ENCODE data around the gene SMPD1.

Gene SMPD1

GRCh38 chr11:6389905-6390717, at the start of gene SMPD1:
Gene SMPD1, plus strand, starts transcription at chr11:6390474. Its CDS starts 125 bp downstream, at chr11:6390599.
- peak; percentile 96 for DNase-seq (ENCODE audit: low spot score)

DNA sequence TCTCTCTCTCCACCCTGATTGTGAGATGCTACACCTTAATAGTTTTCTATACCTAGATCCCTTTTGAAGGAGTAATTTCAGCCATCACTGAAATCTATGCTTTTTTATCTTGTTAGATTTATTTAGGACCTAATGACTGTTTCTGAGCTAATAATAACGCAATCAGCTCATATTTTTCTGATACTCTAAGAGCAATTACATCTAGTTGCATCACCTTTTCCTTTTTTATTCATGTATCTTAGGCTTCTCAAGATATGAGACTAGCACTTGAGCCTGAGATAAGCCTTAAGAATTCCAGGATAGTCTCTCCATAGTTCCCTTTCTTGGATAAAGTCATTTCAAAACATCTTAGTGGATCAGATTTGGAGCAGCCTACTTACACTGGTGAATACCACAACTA, 44.9 kb upstream of the SMPD1 start:
- DNase-seq (ENCODE audit: low spot score), result no peak

GRCh38 chr11:6350043-6350442, 40.2 kb upstream of the SMPD1 start:
- DNase-seq (ENCODE audit: low spot score), result no peak

GRCh38 chr11:6350486-6350885, 39.8 kb upstream of the SMPD1 start:
- no peak for DNase-seq (ENCODE audit: low spot score)

DNA sequence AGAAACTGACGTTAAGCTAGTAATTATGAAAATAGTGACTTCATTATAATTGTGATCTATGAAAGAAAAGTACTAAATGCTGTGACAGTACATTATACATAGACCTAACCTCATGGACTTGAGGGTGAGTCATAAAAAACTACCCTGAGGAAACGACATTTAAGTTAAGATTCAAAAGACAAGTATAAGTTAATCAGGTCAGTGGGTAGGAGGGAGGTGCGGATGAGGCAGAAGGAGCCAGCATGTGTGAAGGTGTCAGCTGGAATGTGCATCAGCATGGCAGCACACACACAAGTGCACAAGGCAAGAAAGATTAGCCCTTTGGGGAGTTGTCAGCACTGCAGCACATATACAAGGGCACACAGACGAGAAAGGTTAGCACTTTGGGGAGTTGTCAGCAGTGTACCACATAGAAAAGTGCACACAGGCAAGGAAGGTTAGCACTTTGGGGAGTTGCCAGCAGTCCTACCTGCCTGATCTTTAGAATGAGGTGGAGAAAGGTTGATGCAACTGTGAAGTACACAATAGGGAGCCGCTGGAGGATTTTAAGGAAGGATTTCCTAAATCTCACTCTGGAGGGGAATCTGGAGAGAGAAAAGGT, 38.4 kb upstream of the SMPD1 start:
- no peak for DNase-seq (ENCODE audit: low spot score)

GRCh38 chr11:6353367-6353987, 36.8 kb upstream of the SMPD1 start:
- peak; percentile 56 for DNase-seq (ENCODE audit: low spot score)

DNA sequence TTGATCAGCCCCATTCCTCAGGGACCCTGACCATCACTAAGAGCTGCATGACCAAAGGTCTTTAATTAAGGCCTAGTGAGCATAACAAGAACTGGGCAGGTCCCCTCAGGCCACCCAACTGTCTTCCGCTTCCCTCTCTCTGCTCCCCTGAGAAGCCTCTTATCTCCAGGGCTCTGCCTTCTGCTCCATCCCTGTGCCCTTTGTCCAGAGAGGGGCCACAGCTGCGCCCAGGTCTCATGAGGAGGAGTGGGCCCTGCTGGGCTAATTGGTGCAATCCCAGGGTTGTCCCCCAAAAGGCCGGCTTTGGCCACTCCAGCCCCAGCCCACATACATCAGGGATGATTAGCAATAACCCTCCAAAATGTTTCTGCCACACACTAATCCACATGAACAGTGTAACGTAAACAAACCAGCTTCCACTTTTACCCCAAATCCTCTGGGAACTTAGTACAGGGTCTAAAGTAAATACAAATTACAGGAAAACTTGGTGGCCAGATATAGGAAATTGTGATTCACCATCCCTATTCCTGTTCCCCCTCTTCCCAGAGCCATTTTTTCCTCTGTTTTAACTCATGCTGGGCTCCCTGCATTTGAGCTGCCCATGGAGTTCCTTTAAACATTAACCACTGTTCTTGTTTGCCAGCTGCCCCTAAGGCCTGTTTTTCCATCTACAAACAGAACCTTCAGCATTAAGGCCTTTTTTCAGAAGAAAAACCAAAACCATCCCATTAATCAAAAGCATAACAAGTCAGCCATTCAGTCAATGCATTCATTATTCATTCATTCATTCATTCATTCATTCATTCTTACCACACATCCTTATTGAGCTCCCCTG, 35.4 kb upstream of the SMPD1 start:
- no peak for DNase-seq (ENCODE audit: low spot score)

- no peak for DNase-seq (ENCODE audit: low spot score)
Observed at GRCh38 chr11:6356503-6357055, 33.7 kb upstream of the SMPD1 start.

DNA sequence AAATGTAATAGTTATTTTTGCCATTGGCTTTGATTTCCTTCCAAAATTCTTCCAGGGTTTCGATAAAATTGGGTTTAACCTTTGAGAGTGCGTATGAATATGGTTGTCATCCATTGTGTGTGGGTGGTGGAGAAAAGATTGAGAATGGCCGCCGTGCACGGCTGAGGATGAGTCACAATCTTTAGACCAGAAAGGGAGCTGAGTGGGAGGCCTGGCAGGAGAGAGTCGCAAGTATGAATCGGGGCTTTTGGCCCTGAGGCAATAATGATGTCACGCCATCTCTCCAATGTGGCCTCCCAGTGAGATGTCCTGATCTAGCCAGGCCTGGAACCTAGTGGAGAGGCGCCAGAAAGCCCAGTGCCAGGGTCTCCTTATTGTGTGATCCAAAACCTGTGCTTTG, 33.1 kb upstream of the SMPD1 start:
- peak; percentile 84 for DNase-seq (ENCODE audit: low spot score)

GRCh38 chr11:6360183-6360582, 30.1 kb upstream of the SMPD1 start:
- no peak for DNase-seq (ENCODE audit: low spot score)

DNA sequence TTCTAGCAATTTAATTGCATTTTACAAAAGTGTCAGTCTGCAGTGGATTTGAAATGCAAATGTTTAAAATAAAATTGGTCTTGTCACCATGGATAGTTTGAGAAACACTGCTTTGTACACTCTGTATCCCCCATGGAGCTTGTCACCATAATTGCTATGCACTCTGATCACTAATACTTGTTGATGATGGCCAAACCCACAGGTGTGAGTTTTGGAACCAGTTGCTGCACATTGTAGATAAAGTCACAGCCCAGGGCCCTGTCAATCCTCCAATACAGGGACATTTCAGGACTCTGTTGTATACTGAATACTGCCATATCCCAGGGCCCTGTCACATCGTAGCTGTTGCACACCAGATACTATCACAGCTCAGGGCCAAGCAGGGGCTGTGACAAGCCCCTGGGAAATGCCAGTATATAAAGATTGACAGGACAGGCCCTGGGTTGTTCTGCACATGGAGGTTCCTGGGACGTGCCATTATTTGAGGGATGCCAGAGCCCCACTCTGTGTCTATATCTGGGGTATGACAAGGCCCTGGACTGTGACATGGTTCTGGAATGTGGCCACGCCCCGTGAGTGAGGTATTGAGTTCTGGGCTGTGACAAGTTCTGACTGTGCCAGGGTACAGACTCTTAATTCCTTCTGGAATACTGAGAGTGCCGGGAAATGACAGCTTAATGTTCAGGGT, 27.9 kb upstream of the SMPD1 start:
- no peak for DNase-seq (ENCODE audit: low spot score)

DNA sequence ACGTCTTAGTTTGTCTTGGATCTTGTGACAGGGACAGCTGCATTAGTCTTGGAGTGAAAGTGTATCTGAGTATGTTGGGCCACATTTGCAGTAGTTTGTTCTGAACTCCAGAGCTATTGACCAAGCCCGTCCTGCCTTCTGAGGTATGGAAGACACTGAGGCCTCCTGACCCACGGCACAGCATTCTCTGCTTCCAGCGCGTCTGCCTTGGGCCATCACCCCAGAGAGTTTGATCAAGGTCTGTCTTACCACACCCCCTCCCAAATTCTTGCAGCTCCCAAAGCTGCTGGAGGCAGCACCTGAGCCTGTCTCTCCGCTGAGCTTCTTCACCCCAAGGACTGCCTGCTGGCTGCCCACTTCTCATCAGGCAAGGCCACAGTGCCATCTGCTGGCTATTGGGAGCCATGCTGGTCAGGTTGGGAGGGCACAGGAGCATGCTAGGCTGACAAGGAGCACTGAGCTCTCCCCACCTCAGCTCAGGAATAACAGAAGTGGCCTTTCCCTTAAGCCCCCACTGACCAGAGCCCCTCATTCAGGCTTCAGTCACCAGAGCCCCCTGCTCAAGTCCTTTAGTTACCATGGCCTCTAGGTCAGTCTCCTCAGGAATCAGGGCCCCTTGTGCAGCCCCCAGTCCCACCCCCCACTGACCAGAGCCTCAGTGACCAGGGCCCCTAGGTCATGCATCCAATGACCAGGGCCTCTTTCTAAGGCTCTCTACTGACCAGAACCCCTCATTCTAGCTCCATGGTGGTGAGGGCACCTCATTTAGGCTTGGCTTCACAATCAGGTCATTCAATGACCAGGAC, 27.2 kb upstream of the SMPD1 start:
- DNase-seq (ENCODE audit: low spot score), result peak; percentile 87

DNA sequence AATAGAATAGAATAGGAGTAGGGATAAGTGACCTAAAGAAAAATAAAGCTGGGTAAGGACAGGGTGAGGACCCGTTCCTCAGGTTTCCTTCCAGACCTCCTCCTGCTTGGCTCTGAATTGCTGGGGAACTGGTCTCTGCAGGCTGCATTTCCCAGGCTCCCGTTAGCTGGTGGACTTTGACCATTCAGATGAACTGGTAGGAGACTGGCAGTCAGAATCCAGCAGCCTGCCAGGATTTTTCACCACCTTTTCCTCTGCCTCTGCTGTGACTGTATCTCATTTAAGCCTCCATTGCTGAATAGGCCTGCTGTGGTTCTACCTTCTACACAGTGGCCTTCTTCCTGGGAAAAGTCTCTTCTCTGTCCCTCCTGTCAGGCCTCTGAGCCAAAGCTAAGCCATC, 24.6 kb upstream of the SMPD1 start:
- DNase-seq (ENCODE audit: low spot score), result no peak

DNA sequence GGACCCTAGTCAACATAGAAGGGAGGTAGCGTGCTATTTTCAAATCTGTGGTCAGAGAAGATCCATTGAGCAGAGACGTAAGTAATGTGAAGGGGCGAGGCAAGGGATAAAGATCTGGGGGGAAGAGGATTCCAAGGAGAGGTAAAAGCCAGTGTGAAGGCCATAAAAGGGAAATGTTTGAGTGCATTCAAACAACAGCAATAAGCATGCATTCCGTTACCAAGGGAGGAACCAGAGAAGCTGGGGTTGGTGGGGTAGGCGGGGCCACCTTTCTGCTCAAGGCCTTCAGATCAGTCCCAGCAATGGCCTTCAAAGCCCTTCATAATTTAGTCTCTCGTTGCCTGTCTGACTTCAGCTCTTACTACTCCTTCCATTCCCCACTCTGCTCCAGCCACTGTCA, 18.4 kb upstream of the SMPD1 start:
- no peak for DNase-seq (ENCODE audit: low spot score)

DNA sequence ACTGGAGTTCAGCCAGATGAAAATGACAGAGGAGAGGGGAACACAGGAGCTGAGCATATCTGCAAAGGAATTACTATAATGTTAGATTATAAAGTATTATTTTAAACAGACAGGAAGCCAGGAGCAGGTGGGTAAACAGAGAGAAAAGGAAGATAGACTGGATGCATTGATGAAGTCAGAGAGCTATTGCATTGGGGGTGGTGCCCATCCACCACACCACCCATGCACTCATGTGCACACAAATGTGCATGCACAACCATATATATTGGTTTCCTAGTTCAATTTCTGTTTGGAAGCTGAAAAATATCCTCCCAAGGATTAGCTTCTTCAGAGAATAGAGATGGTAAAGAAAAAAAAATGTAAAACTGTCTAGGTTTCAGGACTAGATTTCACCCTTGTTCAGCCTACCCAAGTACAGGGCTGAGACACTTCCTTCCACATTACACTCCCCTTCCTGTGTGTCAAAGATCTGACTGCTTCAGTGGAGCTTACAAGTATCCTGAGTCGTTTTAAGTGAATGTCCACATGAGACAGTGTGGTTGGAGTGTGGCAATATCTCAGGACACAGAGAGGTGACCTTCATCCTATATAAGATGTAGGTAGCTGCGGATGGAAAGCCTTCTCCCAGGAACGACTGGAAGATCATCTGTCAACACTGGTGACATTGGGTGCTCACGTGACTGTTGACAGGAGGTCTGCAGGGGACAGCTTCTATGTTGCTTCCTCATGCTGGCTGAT, 12.2 kb upstream of the SMPD1 start:
- no peak for DNase-seq (ENCODE audit: low spot score)

- no peak for DNase-seq (ENCODE audit: low spot score)
Observed at GRCh38 chr11:6378640-6378989, 11.7 kb upstream of the SMPD1 start.

DNA sequence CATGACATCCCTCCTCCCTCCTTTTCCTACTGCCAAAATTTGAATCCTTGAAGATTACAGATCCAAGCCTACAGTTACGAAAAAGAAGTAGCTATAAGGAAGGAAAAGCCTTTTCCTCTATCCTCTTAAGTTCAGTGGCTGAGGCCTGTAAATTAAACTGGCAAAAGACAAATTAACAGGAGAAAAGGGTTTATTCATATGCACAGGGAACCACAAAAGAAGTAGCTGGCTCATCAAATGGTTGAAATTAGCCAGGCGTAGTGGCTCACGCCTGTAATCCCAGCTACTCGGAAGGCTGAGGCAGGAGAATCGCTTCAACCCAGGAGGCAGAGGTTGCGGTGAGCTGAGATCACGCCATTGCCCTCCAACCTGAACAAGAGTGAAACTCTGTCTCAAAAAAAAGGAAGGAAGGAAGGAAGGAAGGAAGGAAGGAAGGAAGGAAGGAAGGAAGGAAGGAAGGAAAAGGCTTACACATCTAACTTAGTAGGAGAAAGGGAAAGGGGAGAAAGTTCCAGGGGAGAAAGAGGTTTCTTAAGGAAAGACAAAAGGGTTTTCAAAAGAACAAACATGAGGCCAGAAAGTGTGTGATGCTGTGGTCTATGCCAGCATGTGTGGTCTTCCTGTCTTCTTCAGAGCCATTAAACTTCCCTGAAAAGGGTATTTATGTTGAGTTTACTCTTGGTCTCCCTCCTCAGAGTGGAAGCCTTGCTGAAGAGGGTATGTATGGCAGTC, 5.1 kb upstream of the SMPD1 start:
- DNase-seq (ENCODE audit: low spot score), result no peak

- DNase-seq (ENCODE audit: low spot score), result no peak
Observed at GRCh38 chr11:6387811-6388599, 2.3 kb upstream of the SMPD1 start.

DNA sequence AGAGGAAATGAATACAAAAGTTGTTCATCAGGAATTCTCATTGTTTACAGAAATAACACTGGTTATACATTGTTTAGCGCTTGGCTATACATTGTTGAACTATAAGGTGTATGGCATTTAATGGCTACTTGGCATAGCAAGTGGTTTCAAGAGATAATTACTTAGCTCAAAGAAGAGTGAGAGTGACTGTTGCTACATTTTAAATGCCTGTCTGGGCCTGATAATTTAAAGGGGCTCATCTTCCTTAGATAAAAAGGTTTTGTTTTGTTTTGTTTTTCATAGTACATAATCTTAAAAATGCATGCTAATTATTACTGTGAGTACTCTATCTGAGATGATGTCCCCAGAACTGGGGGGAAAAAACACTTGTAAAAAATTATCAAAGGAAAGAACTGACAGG, 1.5 kb upstream of the SMPD1 start:
- no peak for DNase-seq (ENCODE audit: low spot score)

All from GM03348 (cell line).